ENCODE measurements around the gene FGF2. TPM values are rescaled to one million over a fixed set of nuclear protein-coding genes. Genes with fewer than 3 reads are reported as not detected.

FGF2 gene
- total RNA-seq, 1 experiment from 2014 or later = 134 TPM

- POLR2A ChIA-PET = interaction anchor here (0.6 to 1.4 kb wide), 6 partner anchors 9 to 88 kb away, joined by 3 to 7 read pairs (median 3); no protein-coding TSS in a partner anchor
- Mint-ChIP-seq H3K27ac (ENCODE audit: low read depth, unreplicated experiment) (no peak overlapping the region), H3K4me1 (ENCODE audit: insufficient read depth, unreplicated experiment) (peaks cover 19% of the 10 kb centered on the region), H3K36me3 (ENCODE audit: insufficient read depth, unreplicated experiment) (no peaks in the 10 kb centered on the region), H3K4me3 (ENCODE audit: unreplicated experiment) (no peak overlapping the region), H3K27me3 (ENCODE audit: insufficient read depth, unreplicated experiment) (no peaks in the 10 kb centered on the region), H3K9me3 (ENCODE audit: unreplicated experiment) (no peaks in the 10 kb centered on the region)
- CTCF ChIA-PET = interaction anchor here (0.6 to 1.3 kb wide), 5 partner anchors 9 to 134 kb away, joined by 3 to 5 read pairs (median 3); no protein-coding TSS in a partner anchor
- no peak for TF ChIP-seq CTCF (IDR thresholded peaks at IDR 0.05; ENCODE audit: unreplicated experiment)
- no peak for DNase-seq (ENCODE audit: unreplicated experiment)
- intact Hi-C loops (cut with micrococcal nuclease) = no loop called here
- no TSS peak for BruUV-seq (replicated peaks)
Measured at GRCh38 chr4:122851568-122851967, 24.9 kb downstream of the FGF2 start.

- peaks cover 22% of the 10 kb centered on the region for H3K4me1 Mint-ChIP-seq (ENCODE audit: insufficient read depth, unreplicated experiment)
- no peaks in the 10 kb centered on the region for H3K9me3 Mint-ChIP-seq (ENCODE audit: unreplicated experiment)
- H3K4me3 Mint-ChIP-seq (ENCODE audit: unreplicated experiment) = peak overlapping the region; percentile 67
- POLR2A ChIA-PET = interaction anchor here (0.7 to 3.0 kb wide), 20 partner anchors 9 to 233 kb away, joined by 3 to 27 read pairs (median 4); partner anchors contain the start of gene BBS12
- TF ChIP-seq CTCF (IDR thresholded peaks at IDR 0.05; ENCODE audit: unreplicated experiment) = no peak
- no peak for DNase-seq (ENCODE audit: unreplicated experiment)
- no peaks in the 10 kb centered on the region for H3K36me3 Mint-ChIP-seq (ENCODE audit: insufficient read depth, unreplicated experiment)
- H3K27ac Mint-ChIP-seq (ENCODE audit: low read depth, unreplicated experiment) = peak overlapping the region; percentile 98
- intact Hi-C loops (cut with micrococcal nuclease) = no loop called here
- BruUV-seq (replicated peaks) = no TSS peak
- H3K27me3 Mint-ChIP-seq (ENCODE audit: insufficient read depth, unreplicated experiment) = no peaks in the 10 kb centered on the region
- CTCF ChIA-PET = interaction anchor here (0.7 to 2.0 kb wide), 6 partner anchors 19 to 97 kb away, joined by 3 to 10 read pairs (median 4); no protein-coding TSS in a partner anchor
Measured at GRCh38 chr4:122854447-122855352, 28.1 kb downstream of the FGF2 start.

- no TSS peak for BruUV-seq (replicated peaks)
- DNase-seq (ENCODE audit: unreplicated experiment) = no peak
- H3K4me1 Mint-ChIP-seq (ENCODE audit: insufficient read depth, unreplicated experiment) = peaks cover 22% of the 10 kb centered on the region
- ChIA-PET POLR2A (interaction anchor here (0.7 to 3.0 kb wide), 16 partner anchors 9 to 183 kb away, joined by 3 to 27 read pairs (median 4); no protein-coding TSS in a partner anchor), CTCF (interaction anchor here (0.9 to 2.0 kb wide), 3 partner anchors 10 to 59 kb away, joined by 3 to 10 read pairs (median 9); no protein-coding TSS in a partner anchor)
- H3K4me3 Mint-ChIP-seq (ENCODE audit: unreplicated experiment) = peak overlapping the region; percentile 67
- intact Hi-C loops (cut with micrococcal nuclease) = no loop called here
- H3K9me3 Mint-ChIP-seq (ENCODE audit: unreplicated experiment) = no peaks in the 10 kb centered on the region
- no peaks in the 10 kb centered on the region for H3K27me3 Mint-ChIP-seq (ENCODE audit: insufficient read depth, unreplicated experiment)
- peak overlapping the region; percentile 98 for H3K27ac Mint-ChIP-seq (ENCODE audit: low read depth, unreplicated experiment)
- no peaks in the 10 kb centered on the region for H3K36me3 Mint-ChIP-seq (ENCODE audit: insufficient read depth, unreplicated experiment)
- TF ChIP-seq CTCF (IDR thresholded peaks at IDR 0.05; ENCODE audit: unreplicated experiment) = no peak
Measured at GRCh38 chr4:122855353-122855890, 28.8 kb downstream of the FGF2 start.

GRCh38 chr4:122857160-122857559 lies 30.5 kb downstream of the FGF2 start:
- CTCF ChIA-PET = interaction anchor here (0.8 kb wide), 1 partner anchor 73 kb away, joined by 3 read pairs; no protein-coding TSS in a partner anchor
- H3K9me3 Mint-ChIP-seq (ENCODE audit: unreplicated experiment) = no peaks in the 10 kb centered on the region
- BruUV-seq (replicated peaks) = no TSS peak

More at GRCh38 chr4:122857160-122857559, 30.5 kb downstream of the FGF2 start:
- no peak for TF ChIP-seq CTCF (IDR thresholded peaks at IDR 0.05; ENCODE audit: unreplicated experiment)
- intact Hi-C loops (cut with micrococcal nuclease) = no loop called here
- Mint-ChIP-seq H3K4me3 (ENCODE audit: unreplicated experiment) (no peak overlapping the region), H3K4me1 (ENCODE audit: insufficient read depth, unreplicated experiment) (peaks cover 36% of the 10 kb centered on the region), H3K36me3 (ENCODE audit: insufficient read depth, unreplicated experiment) (no peaks in the 10 kb centered on the region), H3K27ac (ENCODE audit: low read depth, unreplicated experiment) (no peak overlapping the region), H3K27me3 (ENCODE audit: insufficient read depth, unreplicated experiment) (no peaks in the 10 kb centered on the region)
- POLR2A ChIA-PET = interaction anchor here (0.8 to 2.0 kb wide), 6 partner anchors 16 to 92 kb away, joined by 3 to 6 read pairs (median 3); no protein-coding TSS in a partner anchor
- DNase-seq (ENCODE audit: unreplicated experiment) = no peak

All from MCF 10A (cell line).